ENCODE measurements around the gene PTOV1.

The PTOV1 gene

DNA sequence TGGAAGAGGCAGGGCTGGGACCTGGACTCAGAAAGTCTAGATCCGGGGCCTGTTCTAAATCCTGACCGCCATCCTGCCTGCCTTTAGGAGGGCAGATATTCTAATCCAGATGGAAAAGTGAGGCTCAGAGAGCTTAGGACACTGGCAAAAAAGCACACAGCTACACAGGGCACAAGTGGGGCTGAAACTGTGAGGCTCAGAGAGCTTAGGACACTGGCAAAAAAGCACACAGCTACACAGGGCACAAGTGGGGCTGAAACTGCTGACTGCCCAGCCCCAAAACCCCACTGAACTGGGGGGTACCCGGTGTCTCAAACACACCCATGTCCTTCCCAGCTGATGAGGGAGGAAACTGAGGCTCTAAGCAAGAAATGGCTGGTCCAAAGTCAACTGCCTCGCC, 24.2 kb downstream of the PTOV1 start:
- no peak for DNase-seq (ENCODE audit: low read depth)

GRCh38 chr19:49875857-49876421, 25.0 kb downstream of the PTOV1 start:
- peak; percentile 41 for DNase-seq (ENCODE audit: low read depth)

DNA sequence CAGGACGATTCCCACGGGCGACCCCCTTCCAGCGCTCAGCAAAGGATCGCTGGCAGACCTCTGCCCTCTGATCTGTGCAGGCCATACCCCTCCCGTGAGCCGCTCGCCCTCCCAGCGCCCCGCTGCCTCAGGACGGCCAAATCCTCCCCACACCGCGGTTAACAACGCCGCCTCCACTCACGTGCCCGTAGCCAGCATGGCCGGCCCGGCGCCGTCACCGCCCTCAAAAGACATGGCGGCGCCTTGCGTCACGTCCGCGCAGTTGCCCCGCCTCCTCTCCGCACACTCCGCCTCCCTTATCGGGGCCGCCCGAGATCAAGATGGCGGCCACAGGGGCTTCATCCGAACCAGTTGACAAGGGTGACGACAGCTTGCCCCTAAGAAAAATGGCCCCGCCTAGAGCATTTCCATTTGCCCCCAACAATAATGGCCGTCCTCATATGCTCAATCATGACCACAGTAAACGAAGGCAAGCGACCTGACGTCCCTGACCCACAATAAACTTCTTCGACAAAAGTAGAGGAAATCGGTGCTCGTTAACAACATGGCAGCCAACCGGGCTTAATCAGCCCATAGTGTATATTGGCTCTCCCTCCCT, 25.6 kb downstream of the PTOV1 start:
- DNase-seq (ENCODE audit: low read depth): peak; percentile 94

GRCh38 chr19:49877020-49877878, 26.3 kb downstream of the PTOV1 start, which contains the start of the genes AKT1S1 and TBC1D17:
TSS of gene AKT1S1 (minus strand) at chr19:49877355. CDS start at chr19:49873295, 4,060 bp downstream.
TSS of gene TBC1D17 (plus strand) at chr19:49877702. CDS start at chr19:49877724, 22 bp downstream.
- peak; percentile 95 for DNase-seq (ENCODE audit: low read depth)

- peak; percentile 99 for DNase-seq (ENCODE audit: low read depth)
Measured at GRCh38 chr19:49877879-49878743, 27.2 kb downstream of the PTOV1 start.

- DNase-seq (ENCODE audit: low read depth): no peak
Measured at GRCh38 chr19:49878744-49879070, 27.7 kb downstream of the PTOV1 start.

GRCh38 chr19:49879243-49879963, 28.4 kb downstream of the PTOV1 start:
- no peak for DNase-seq (ENCODE audit: low read depth)

- no peak for DNase-seq (ENCODE audit: low read depth)
Measured at GRCh38 chr19:49880162-49880869, 29.4 kb downstream of the PTOV1 start.

- no peak for DNase-seq (ENCODE audit: low read depth)
Measured at GRCh38 chr19:49881186-49881585, 30.2 kb downstream of the PTOV1 start.

GRCh38 chr19:49881672-49882394, 30.9 kb downstream of the PTOV1 start:
- no peak for DNase-seq (ENCODE audit: low read depth)

- DNase-seq (ENCODE audit: low read depth): no peak
Measured at GRCh38 chr19:49882643-49883042, 31.7 kb downstream of the PTOV1 start.

- DNase-seq (ENCODE audit: low read depth): no peak
Measured at GRCh38 chr19:49883094-49883493, 32.1 kb downstream of the PTOV1 start.

- no peak for DNase-seq (ENCODE audit: low read depth)
Measured at GRCh38 chr19:49884109-49884508, 33.1 kb downstream of the PTOV1 start.

GRCh38 chr19:49884760-49885159, 33.8 kb downstream of the PTOV1 start:
- DNase-seq (ENCODE audit: low read depth): no peak

DNA sequence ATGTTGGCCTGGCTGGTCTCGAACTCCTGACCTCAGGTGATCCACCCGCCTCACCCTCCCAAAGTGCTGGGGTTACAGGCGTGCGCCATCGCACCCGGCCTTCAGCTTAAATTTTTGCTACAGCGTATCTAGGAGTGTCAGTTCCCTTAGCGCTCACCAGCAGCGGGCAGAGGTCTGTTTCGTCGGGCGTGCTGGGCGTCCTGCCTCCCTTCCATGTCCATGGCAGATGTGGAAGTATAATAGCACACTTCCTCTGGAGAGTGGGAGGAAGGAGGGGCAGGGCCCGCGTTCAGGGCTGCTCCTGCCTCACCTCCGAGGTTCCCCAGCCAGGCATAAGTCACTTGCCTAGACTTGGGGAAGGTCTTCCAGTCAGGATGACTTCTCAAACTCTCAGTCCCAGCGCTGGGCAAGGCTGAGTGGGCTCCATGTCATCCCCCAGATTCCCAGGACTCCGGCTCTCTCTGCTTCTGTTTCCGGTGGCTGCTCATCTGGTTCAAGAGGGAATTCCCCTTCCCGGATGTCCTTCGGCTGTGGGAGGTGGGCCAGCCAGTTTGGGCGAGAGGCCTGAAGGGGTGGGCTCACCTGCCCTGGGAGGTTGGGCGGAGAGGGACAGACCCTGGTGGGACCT, 36.2 kb downstream of the PTOV1 start:
- no peak for DNase-seq (ENCODE audit: low read depth)

GRCh38 chr19:49887665-49888509, 36.9 kb downstream of the PTOV1 start:
- DNase-seq (ENCODE audit: low read depth): no peak

DNA sequence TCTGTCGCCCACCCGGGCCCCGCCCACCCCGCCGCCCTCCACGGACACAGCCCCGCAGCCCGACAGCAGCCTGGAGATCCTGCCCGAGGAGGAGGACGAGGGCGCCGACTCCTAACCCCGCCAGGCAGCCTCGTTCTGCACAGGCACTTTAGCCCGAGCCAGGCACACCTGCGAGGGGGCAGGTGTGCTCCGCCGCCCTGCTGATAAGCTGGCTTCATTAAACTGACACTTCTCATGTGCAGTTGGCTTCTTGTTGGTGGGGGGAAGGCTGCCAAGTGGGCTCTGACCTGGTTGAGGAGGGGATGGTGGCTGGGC, 37.5 kb downstream of the PTOV1 start:
- DNase-seq (ENCODE audit: low read depth): no peak

DNA sequence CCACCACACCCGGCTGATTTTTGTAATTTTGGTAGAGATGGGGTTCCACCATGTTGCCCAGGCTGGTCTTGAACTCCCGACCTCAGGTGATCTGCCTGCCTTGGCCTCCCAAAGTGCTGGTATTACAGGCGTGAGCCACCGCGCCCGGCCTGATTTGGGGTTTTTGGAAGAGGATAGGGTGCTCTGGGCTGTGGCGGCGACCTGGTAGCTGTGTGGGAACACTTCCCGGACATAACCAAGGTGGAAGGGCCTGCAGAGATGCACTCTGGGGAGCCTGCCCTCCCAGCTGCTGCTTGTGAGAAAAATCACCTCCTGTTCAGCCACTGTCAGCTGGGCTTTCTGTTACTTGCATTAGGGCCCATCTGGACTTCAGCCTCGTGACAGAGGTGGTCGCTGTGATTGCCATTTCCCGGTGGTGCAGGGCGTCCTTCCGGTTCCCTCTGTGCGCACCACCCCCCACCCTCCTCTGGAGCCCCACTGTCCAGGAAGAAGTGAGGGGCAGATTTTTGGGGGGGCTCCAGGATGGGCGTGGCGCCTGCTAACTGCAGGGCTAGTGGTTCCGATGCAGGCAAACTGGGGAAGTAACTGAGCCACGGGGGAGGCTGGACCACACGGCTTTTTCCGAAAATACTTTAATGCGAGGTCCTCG, 38.2 kb downstream of the PTOV1 start:
- no peak for DNase-seq (ENCODE audit: low read depth)

Measured in stimulated activated CD8-positive, alpha-beta memory T cell treated with anti-CD3 and anti-CD28 coated beads, Interleukin-4, amount 100 ng/mL, for 24 hours (primary cell).